ENCODE results near the gene R3HDM2. TPM values are rescaled to one million over a fixed set of nuclear protein-coding genes. Genes with fewer than 3 reads are reported as not detected.

Gene R3HDM2
- total RNA-seq, 1 donor from 2014 or later = 38.6 TPM

DNA sequence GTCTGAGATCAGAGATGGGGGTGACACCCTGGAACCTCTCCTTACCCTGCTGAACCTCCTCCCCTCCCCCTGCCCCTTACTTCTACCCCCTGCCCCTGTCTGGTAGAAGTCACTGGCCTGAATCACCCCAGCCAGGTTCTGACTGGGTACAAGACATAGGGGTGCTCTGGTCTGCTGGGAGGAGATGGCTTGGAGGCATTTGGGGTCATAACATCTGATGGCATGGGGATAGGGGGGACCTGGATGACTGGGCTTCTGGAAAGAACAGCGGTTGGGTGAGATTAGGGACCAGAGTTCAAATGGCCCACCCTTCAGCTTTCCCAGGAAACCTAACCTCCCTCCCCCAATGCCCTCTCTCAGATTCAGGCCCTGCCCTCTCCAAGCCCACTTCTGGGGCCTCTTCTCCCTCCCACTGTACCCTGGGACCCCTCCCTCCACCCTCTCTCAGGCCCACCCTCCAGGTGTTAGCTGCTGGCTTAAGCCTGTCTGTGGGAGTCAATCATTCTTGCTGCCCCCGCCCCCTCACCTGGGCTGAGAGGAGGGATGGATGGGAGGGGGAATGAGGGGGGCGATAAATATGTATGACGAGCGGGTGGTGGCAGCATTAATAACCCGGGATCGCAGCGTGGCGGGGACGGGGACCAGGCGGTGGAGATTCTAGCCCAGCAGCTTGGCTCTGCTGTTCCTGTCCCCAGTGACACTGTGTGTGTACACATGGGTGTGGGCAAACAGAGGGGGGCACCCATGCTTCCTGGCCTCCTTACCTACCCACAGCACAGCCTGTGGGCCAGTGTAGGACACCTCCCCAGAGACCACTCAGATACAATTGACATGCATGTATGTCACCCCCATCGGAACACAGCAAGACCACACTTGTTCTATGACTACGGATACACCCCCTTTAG is 208.3 kb downstream of the R3HDM2 start:
- no peak for ATAC-seq
- no peak for DNase-seq (ENCODE audit: low spot score)

DNA sequence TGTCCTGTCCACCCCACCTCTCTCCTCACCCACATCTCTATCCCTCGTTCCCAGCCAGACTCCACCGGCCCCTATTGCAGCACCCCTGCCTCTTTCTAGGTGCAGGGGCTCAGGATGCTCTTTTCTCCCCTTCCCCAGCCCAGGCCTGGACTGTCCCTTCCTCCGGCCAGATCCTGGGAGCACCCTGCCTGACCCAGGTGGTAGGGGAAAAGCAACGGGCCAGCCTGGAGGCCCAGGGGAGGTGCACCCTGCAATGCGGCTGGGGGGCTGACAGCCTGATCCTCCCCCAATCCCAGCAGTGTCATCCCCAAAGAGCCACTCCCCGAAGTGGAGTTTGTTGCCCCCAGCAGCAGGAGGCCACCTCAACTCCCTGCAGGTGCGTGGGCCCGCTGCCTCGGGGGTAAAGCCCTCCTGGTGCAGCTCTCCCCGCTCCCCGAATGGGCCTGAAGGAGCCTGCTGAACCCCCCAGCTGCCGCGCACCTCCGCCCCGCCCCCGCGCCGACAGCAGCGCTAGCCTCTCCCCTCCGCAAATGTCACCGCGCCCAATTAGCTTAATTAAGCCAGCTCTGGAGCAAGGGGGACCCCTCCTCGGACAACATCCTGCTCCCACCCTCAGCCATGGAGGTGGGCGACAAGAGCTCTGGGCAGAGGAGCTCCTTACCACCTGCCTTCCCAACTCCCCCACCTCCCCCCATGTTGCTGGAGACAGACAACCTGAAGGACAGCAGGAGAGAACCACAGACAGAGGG is 209.5 kb downstream of the R3HDM2 start:
- ATAC-seq (no peak), DNase-seq (ENCODE audit: low spot score) (no peak)

DNA sequence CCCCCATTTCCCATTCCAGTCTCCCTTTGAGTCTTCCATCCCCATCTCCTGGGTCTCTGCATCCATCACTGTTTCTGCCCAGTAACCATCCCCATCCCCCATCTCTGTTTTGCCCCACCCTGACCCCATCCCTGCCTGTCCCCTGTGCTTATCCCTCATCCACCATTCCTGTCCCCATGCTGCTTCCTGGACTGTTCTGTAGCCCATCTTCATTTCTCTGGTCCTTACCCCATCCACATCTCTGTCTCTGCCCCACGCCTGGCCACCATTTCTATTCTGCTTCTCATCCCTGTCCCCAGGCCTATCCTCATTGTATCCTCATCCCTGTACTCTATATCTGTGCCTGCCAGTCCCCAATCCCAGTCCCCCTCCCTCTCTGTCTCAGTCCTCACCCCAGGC is 210.1 kb downstream of the R3HDM2 start:
- DNase-seq (ENCODE audit: low spot score) (no peak), ATAC-seq (no peak)

DNA sequence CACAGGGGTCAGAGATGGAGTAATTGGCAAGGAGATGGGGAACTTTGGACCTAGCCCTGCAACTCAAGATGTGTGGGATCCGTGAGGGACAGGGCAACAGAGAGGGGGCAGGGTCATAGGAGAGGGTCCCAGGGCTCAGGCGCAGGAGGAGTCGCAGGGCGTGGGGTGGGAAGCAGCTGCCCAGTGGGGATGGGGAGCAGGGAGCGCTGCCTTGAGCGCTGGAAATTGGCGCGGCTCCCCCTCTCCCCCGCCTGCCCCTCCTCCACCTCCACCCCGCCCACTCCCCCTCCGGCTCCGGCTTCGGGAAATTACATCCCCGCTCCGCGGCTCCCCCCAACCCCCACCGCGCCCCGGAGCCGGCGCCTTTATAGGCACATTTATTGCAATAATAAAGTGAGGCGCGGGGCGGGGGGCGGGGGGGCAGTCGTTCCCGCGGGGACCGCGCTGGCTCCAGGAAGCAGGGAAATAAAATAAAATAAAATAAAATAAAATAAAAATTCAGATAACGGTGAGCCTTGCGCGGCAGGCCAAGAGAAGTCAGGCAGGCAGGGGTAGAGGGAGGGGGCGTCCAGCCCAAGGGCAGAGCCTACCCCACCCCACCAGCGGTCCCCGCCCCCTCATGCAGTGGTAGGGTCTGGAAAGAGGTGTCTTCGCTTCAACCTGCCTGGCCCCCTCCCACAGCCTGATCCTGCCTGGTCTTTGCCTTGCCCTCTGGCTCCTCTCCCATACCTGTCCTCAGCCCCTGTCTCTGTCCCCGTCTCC is 210.7 kb downstream of the R3HDM2 start:
- DNase-seq (ENCODE audit: low spot score) (no peak), ATAC-seq (no peak)

DNA sequence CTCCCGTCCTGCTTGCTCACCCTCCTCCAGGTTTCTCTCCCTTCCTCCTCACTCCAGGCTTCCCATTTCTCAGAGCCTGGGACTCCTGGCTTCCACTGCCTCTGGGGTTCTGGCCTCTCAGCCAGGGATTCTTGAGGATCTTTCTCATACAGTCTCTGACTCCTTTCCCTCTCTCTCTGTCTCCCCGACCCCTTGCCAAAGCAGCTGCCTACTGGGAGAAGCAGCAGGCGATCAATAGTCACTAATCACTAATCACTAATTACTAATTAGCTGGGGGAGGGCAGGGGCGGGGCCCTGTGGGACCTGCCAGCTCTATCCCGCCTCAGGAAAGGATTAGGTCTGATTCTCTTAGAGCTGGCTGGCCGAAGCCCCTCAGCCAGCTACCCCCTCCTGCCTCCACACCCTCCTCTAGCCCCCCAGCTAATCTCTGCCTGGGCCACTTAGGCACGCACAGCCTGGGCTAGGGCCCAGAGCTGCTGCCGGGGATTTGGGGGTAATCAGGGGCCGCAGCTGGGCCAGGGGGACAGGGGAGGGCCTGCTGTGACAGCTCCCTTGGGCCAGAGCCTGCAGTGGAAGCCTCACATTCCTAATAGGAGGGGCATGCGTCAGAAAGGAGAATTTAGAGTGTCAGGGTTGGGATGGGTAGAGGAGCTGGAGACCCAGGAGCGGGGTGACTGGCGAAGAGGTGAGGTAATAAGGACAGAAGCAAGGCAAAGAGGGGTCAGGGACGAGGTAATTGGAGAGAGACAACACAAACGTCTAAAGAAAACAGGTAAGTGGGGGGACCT is 211.4 kb downstream of the R3HDM2 start:
- DNase-seq (ENCODE audit: low spot score) = no peak
- no peak for ATAC-seq

DNA sequence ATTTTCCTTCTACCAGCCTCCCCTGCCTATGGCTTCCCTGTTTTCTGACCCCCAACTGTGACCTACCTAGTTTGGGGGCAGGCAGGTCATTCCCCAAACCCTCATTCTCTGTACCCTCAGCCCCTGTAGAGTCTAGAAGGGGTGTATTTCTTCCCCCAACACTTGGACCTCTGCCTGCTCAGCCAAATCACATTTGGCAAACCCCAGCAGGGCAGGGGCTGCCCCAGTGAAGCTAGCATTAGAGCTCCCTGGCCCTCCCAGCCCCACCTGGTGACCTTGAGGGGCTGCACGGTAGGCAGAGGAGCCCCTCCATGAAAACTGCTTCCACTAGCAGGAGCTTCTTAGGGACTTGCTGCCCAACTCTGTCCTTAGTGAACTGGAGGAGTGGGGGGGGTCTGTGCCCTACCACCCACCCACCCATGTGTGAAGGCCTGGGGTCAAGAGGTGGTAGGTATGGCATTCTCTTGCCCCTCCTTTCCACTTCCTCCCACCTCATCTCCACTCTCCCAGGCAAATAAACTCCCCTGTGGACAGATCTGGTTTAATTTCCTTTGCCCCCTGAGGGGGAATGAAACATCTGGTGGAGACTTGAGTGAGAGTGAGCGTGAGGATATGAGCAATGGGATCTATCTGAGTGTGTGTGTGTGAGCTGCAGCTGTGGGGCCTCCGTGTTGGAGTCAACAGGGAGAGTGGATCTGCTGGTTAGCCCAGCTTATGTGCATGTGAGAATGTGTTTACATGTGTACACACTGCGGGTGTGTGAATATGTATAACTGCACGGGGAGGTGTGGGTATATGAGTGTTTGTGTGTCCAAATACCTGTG is 212.6 kb downstream of the R3HDM2 start:
- ATAC-seq (no peak), DNase-seq (ENCODE audit: low spot score) (no peak)

DNA sequence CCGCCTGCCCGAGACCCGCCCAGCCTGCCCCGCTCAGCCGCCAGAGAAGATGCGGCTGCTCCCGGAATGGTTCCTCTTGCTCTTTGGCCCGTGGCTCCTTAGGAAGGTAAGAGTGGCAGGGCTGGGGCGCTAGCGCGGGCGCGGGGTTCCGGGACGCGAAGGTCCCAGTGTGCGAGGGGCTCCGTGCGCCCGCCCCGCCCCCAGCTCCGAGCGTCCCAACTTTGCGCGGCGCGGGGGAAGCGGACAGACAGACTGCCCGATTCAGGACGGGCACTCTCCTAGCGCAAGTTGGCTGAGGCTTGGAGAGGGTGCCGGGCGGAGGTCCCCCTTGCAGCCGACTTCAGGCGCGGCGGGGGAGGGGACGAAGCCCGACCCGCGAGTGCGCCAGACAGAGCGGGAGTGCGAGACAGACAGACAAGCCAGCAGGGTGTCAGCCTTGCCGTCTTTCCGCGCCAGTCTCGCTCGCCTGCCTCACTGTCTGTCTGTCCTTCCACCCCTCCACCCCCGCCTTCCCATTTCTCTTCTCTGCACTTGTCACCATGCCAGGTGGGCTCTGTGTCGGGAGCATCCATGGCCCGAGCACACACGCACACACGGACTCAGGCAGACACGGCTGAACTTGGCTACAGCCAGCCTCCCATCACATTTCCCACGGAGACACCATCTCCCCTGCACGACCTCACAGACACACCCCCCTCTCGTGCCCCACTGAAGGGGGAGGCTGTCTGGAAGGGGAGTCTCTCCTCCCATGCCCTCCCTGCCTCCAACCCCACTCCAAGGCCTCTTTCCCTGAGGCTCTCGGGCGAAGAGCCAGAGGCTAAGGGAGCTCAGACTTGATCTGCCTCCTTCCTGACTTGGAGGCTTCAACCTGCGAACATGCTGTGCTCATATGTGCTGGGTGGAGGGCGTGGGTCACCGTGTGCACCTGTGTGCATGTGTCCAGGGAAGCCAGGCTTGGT is 213.6 kb downstream of the R3HDM2 start:
- ATAC-seq (no peak), DNase-seq (ENCODE audit: low spot score) (no peak)

DNA sequence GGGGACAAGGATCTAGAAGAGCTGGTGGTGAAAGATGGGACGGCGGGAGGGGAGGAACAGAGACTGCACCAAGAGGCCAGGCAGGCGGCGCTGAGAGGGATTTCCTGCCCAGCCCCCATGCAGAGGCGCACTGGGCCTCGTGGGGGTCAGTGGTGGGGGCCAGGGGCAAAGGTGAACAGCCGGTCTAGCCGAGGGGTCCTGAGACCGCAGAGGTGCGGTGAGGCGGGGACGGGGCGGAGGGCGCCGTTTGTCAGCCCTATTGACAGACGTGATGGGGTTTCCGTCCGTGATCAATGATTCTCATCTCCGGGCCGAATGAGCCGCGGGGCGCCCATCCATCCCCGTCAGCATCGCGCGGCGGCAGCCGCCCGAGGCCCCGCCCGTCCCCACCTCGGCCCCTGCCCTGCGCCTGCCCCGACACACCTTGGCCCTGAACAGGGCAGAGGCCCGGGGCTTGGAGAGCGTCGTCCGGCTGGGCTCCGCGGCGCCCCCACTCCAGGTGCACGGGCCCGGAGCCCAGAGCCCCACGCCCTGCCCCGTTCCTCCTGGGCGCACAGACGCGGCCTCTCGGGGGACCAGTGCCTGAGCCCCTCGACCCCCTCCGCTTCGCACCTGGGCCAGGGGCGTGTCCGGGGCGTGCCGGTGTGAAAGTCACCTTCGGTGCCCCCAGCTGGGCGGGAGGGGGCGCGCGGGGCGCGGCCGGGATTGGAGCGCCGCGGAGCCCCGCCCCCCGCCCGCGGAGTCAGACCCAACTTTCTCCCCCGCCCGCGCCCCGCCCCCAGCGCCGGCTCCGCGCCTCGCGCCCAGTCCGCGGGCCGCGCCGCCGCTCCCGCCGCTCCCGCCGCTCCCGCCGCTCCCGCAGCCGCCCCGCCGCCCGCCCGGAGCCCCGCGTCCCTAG is 214.6 kb downstream of the R3HDM2 start, which contains the start of gene NXPH4:
TSS of gene NXPH4 (plus strand) at position 781 of the 898 bp plus-strand sequence. CDS start 176 bp downstream, outside the sequence.
- ATAC-seq (peak; percentile 23), DNase-seq (ENCODE audit: low spot score) (no peak)

DNA sequence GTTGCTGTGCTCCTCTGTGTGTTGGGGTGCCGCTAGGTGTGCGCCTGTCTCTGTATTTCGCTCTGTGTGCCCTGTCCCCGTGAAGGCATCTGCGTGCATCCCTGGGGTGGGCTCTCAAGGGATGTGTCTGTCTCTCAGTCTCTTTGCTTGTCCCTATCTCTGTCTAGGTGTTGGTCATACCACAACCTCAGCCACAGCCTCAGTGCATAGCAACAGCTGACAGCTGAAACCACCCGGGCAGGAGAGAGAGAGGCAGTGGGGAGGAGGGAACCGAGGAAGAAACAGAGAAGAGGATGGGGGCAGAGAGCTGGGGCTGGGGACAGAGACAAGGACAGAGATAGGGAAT is 215.2 kb downstream of the R3HDM2 start:
- DNase-seq (ENCODE audit: low spot score) = no peak
- ATAC-seq = peak; percentile 5

DNA sequence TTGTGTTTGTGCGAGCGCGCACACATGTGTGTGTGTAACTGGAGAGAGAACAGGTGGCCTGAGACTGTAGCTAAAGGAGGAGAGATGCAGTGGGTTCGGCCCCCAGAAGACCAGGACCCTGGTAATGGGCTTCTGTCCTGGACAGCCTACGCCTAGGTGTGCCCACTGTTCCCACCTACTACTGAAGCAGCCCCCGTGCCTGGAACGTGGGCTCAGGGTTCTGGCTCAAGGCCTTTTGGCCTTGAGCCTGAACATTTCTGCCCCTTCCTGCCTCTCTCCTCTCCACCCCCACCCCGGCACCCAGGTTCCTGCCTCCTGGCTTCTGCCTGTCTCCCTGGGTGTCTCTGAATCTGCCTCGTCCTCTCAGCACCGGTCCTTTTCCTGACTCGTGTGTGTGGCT is 215.8 kb downstream of the R3HDM2 start:
- ATAC-seq (no peak), DNase-seq (ENCODE audit: low spot score) (no peak)

DNA sequence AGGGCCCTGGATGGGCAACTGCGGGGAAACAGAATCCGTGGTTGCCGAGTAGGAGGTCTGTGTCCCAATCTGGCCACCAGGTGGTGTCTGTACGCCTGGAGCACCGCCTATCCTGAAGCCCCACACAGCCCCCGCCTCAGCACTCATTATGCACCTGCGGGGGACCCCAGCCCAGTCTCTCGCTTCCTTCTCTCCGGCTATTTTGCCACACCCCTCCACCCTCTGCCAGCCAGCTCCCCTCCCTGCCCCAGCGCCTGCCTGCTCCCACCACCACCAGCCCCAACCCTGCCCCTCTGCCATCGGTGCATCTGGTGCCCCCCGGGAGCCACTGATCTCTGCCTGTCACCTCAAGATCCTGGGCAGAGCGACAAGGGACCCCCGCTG is 216.5 kb downstream of the R3HDM2 start:
- no peak for DNase-seq (ENCODE audit: low spot score)

DNA sequence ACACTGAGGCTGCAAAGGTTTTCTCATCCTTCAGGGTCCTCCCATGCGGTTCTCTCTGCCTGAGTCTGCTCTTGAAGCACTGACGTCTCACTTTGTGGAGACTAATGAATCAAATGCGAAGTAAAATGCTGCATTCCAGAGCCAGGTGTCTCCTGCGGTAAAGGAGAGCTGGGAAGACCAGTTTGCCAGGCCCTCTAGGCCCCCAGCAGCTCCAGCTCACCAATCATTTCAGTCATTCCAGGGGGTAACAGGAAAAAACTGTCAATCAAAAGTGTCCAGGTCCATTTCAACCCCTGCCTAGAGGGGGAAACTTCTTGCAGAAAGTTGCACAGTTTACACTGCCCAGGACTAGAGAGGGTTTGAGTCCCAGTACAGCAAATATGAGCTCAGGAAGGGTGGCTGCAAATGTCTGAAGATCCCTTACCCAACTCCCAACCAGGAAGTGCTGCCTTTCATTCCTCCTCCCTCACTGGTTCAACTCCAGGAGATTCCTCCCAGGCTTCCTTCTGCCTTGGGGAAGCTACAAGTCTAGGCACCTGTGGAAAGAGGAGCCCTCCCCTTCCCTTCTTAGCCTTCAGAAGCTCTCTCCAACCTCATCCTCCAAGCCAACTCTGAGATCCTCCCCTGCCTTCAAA is 217.0 kb downstream of the R3HDM2 start:
- no peak for ATAC-seq
- DNase-seq (ENCODE audit: low spot score) = no peak

More for the DNA sequence above, 216.5 kb downstream of the R3HDM2 start:
- peak; percentile 55 for ATAC-seq

DNA sequence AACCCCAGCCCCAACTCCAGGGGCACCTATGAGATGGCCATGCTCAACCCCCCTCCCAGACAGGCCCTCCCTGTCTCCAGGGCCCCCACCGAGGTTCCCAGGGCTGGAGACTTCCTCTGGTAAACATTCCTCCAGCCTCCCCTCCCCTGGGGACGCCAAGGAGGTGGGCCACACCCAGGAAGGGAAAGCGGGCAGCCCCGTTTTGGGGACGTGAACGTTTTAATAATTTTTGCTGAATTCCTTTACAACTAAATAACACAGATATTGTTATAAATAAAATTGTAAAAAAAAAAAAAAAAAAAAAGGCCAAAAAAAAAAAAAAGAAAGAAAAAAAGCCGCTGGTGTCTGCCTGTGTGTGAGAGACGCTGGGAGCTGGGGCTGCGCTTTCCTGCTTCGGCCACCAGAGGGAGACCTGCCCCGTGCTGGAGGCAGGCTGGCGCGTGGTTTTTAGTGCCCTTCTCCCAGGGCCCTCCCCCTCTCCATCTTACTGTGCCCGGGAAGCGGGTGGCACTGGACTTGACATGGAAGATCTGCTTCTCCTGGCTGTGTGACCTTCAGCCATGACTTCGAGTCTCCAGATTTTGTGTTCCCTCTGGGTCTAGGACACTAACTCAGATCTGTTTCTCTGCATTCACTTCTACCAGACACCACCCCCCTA is 217.7 kb downstream of the R3HDM2 start:
- peak; percentile 73 for ATAC-seq
- peak; percentile 81 for DNase-seq (ENCODE audit: low spot score)

DNA sequence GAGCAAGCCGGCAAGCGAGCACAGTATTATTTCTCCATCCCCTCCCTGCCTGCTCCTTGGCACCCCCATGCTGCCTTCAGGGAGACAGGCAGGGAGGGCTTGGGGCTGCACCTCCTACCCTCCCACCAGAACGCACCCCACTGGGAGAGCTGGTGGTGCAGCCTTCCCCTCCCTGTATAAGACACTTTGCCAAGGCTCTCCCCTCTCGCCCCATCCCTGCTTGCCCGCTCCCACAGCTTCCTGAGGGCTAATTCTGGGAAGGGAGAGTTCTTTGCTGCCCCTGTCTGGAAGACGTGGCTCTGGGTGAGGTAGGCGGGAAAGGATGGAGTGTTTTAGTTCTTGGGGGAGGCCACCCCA is 218.2 kb downstream of the R3HDM2 start:
- DNase-seq (ENCODE audit: low spot score) (no peak), ATAC-seq (no peak)

DNA sequence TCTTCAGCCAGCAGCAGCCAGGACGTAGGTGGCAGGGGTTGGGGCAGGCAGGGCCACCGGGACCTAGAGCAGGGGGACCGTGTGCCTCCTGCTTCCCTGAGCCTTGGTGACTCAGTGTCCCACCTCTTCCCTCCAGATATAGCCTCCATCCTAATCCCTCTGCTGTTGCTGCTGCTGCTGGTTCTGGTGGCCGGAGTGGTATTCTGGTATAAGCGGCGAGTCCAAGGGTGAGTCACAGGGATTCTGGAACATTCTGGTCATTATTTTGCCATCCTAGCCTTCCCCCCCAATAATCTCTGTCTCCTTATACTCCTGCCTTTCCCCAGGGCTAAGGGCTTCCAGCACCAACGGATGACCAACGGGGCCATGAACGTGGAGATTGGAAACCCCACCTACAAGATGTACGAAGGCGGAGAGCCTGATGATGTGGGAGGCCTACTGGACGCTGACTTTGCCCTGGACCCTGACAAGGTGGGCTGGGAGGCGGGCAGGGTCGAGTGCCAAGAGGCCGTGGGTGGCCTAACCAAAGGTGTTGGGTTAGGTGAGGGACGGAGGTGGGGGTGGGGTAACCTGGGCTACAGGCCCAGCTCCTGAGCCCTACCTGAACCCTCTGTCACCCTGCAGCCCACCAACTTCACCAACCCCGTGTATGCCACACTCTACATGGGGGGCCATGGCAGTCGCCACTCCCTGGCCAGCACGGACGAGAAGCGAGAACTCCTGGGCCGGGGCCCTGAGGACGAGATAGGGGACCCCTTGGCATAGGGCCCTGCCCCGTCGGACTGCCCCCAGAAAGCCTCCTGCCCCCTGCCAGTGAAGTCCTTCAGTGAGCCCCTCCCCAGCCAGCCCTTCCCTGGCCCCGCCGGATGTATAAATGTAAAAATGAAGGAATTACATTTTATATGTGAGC is 218.8 kb downstream of the R3HDM2 start:
- ATAC-seq = no peak
- no peak for DNase-seq (ENCODE audit: low spot score)

Measured in left lobe of liver (tissue), 2 donors.